HG03060 (cell line): ENCODE results near the gene USP22.

Experiments used
- ATAC-seq: cut with Tn5 transposase; IDR thresholded peaks from one replicate; pipeline ENCODE4 v1.9.1; 2021; ENCODE audit warnings: low read depth, moderate number of reproducible peaks; ENCODE audit not compliant: unreplicated experiment

Gene USP22

GRCh38 chr17:21003007-21003621, 39.7 kb downstream of the USP22 start:
- no peak for ATAC-seq

GRCh38 chr17:21002309-21003006, 40.4 kb downstream of the USP22 start:
- no peak for ATAC-seq

- ATAC-seq, result no peak
These were observed 41.0 kb downstream of the USP22 start for GRCh38 chr17:21001813-21002221.

- ATAC-seq, result no peak
These were observed 41.5 kb downstream of the USP22 start for GRCh38 chr17:21001111-21001812.

GRCh38 chr17:20999841-21000532, 42.8 kb downstream of the USP22 start:
- no peak for ATAC-seq

GRCh38 chr17:20999044-20999573, 43.7 kb downstream of the USP22 start:
- ATAC-seq, result no peak

- no peak for ATAC-seq
These were observed 44.2 kb downstream of the USP22 start for GRCh38 chr17:20998571-20999043.

- ATAC-seq, result no peak
These were observed 44.9 kb downstream of the USP22 start for GRCh38 chr17:20997711-20998570.

- no peak for ATAC-seq
These were observed 45.8 kb downstream of the USP22 start for GRCh38 chr17:20996724-20997615.

GRCh38 chr17:20995873-20996723, 46.7 kb downstream of the USP22 start:
- ATAC-seq, result no peak

GRCh38 chr17:20995164-20995872, 47.5 kb downstream of the USP22 start:
- ATAC-seq, result no peak

- no peak for ATAC-seq
These were observed 48.0 kb downstream of the USP22 start for GRCh38 chr17:20994779-20995149.

- ATAC-seq, result no peak
These were observed 48.7 kb downstream of the USP22 start for GRCh38 chr17:20993863-20994778.

- ATAC-seq, result no peak
These were observed 49.6 kb downstream of the USP22 start for GRCh38 chr17:20992987-20993862.

GRCh38 chr17:20992416-20992815, 50.4 kb downstream of the USP22 start:
- no peak for ATAC-seq
